OCI-LY1 (cell line): Measurements from ENCODE around the gene SFTA2.

ENCODE experiments used
- CTCF ChIP-seq: fragments of 200-600 bp; sonication (generic), shearing (Covaris generic); IDR thresholded peaks from 2 replicates; pipeline ENCODE4 v1.5.1; 2017; ENCODE audit warnings: mild to moderate bottlenecking, antibody characterized with exemption, low read length, moderate library complexity, mixed read lengths
- EZH2 ChIP-seq: fragments of 200-600 bp; sonication (generic), shearing (Covaris generic); IDR thresholded peaks from 2 replicates; pipeline ENCODE4 v1.8.0; 2017; ENCODE audit warnings: borderline replicate concordance, mixed run types, mild to moderate bottlenecking, antibody characterized with exemption, low read length, moderate library complexity, mixed read lengths

GRCh38 chr6:30913721-30914075 is 18.3 kb downstream of the SFTA2 start:
- no peak for TF ChIP-seq CTCF
- TF ChIP-seq EZH2 = no peak
